GM12892 (cell line): Measurements from ENCODE around the gene ZMIZ2.
"Not testable (repeated sequence)": the region's sequence is repeated elsewhere in the genome, so short reads cannot be mapped to it uniquely, and the experiment has no call there.

ENCODE experiments used
- DNase-seq: peaks from one replicate; pipeline ENCODE4 v3.0.0; 2011; ENCODE audit not compliant: insufficient read length
- FAIRE-seq: peaks from 2 replicates; lab custom pipeline; 2011; peaks lifted over from hg19 to GRCh38; lab: Jason Lieb, UNC
- POLR2A ChIP-seq: IDR thresholded peaks from 2 replicates; pipeline ENCODE4 v1.6.1; 2011; ENCODE audit warnings: low read depth, low read length, control low read depth
- POLR2AphosphoS5 ChIP-seq: IDR thresholded peaks from 2 replicates; pipeline ENCODE4 v1.6.1; 2011; ENCODE audit warnings: low read depth, low read length, control low read depth
- TAF1 ChIP-seq: IDR thresholded peaks from 2 replicates; pipeline ENCODE4 v1.6.1; 2011; ENCODE audit warnings: low read depth, mild to moderate bottlenecking, control low read depth, low read length, borderline replicate concordance

The ZMIZ2 gene

GRCh38 chr7:44711528-44711927 is 37.1 kb upstream of the ZMIZ2 start:
- no peak for TF ChIP-seq TAF1
- FAIRE-seq (no peak), DNase-seq (no peak)

GRCh38 chr7:44712012-44712411 is 36.6 kb upstream of the ZMIZ2 start:
- no peak for DNase-seq
- TF ChIP-seq POLR2A (no peak), TAF1 (no peak), POLR2AphosphoS5 (no peak)
- no peak for FAIRE-seq

DNA sequence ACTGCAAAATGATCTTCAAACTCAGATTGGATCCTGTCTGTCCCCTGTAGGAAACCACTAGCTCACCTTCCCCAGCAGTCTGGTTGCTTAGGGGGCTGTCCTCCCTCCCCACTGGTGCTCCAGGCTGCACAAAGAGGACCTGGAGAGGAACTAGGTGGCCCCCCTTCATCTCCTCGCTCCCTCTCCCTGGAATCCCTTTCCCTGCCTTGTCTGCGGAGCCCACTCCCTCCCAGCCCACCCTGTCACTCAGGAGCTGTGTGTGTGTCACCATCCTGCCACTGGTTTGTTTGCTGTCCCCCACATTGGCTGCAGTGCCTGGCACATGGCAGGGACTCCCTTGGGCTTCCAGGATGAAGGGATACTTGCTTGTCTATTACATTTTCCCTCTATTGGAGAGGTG is 35.5 kb upstream of the ZMIZ2 start:
- no peak for DNase-seq
- TF ChIP-seq TAF1 = no peak
- TF ChIP-seq POLR2A = no peak
- no peak for TF ChIP-seq POLR2AphosphoS5
- no peak for FAIRE-seq

DNA sequence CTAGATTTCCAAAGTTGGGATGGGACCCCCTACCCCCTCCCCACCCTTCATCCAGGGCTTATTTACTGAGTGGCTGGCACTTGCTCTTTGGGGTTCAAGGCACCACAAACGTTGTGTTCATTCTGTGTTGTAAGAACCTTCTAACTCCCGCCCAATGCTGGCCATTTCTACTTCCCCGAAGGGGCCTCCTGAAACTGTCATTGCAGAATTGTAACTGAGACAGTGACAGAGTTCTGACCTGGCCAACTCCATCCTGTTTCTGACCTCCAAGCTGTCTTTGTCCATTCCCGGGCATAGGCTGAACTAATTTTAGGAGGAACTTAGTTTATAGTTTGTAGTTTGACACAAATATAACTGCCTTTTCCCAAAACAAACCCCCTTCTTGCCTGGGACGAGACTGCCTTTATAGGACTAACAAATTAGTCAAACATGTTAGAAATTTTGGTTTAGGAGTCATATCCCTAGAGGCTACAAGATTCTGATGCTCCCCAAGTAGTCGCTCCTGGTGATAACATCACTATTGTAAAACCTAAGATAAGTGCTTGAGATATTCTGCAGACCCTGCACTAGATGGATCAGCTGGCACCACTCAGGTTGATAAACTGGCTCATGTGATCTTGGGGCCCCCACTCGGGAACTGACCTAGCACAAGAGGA is 34.8 kb upstream of the ZMIZ2 start:
- TF ChIP-seq POLR2A = no peak
- no peak for TF ChIP-seq POLR2AphosphoS5
- TF ChIP-seq TAF1 = no peak
- DNase-seq = no peak
- no peak for FAIRE-seq

DNA sequence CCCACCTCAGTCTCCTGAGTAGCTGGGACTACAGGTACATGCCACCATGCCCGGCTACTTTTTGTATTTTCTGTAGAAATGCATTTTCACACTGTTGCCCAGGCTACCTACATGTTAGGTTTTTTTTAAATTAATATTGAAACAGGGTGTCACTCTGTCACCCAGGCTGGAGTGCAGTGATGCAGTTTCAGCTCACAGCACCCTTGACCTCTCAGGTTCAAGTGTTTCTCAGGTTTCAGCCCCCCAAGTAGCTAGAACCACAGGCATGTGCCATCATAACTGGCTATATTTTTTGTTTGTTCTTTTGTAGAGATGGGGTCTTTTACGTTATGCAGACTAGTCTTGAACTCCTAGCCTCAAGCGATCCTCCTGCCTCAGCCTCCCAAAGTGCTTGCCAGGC is 32.4 kb upstream of the ZMIZ2 start:
- FAIRE-seq = no peak
- TF ChIP-seq TAF1 (no peak), POLR2A (no peak), POLR2AphosphoS5 (no peak)

DNA sequence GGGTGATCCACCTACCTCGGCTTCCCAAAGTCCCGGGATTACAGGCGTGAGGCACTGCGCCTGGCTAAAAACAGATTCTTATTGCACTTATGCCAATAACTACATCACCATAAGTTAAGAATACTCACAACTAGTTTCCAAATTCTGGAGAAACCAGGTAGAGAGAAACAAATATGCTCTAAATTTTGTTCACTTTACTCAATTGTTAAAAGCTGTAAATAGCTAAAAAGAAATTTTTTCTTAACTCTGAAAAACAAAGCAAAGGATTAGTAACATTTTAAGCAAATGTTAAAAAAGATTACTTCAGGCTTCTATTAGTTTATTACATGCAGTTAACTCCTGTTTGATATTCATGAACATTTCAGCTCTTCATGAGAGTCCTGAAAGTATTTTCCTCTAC is 28.3 kb upstream of the ZMIZ2 start:
- TF ChIP-seq POLR2AphosphoS5 (no peak), TAF1 (no peak), POLR2A (no peak)
- no peak for DNase-seq
- no peak for FAIRE-seq

More for the DNA sequence above, 32.4 kb upstream of the ZMIZ2 start:
- DNase-seq = no peak

GRCh38 chr7:44724276-44724675 is 24.4 kb upstream of the ZMIZ2 start:
- DNase-seq (no peak), FAIRE-seq (no peak)
- no peak for TF ChIP-seq POLR2A
- TF ChIP-seq TAF1 = no peak
- no peak for TF ChIP-seq POLR2AphosphoS5

- not testable (repeated sequence) for DNase-seq, FAIRE-seq
These were observed 22.4 kb upstream of the ZMIZ2 start for GRCh38 chr7:44726250-44726649.

DNA sequence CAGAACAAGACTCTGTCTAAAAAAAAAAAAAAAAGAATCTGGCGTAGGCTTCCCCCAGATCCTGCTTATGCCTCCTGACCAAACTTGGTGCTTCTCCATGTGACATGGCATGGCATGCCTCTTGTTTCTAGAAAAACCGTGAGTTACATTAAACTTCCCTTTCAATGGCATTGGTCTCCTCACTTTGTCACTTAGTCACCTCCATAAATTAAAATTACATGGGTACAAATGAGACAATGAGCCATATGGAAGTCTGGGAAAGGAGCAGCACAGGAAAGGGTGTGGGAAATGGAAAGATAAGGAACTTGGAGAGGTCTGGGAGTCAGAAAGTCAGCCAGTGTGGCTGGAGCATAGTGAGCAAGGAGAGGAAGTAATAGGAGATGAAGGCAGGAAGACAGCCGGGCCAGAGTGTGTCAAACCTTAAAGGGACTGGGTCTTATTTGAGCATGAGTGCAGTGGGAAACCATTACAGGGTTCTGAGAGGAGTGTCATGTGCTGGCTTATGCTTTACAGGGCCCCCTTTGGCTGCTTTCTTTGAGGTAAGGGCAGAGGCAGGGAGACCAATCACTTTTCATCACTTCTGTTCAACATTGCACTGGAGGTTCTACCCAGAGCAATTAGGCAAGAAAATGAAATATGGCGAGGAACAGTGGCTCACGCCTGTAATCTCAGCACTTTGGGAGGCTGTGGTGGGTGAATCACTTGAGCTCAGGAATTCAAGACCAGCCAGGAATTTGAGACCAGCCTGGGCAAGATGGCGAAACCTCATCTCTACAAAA is 21.3 kb upstream of the ZMIZ2 start:
- DNase-seq (no peak), FAIRE-seq (no peak)

DNA sequence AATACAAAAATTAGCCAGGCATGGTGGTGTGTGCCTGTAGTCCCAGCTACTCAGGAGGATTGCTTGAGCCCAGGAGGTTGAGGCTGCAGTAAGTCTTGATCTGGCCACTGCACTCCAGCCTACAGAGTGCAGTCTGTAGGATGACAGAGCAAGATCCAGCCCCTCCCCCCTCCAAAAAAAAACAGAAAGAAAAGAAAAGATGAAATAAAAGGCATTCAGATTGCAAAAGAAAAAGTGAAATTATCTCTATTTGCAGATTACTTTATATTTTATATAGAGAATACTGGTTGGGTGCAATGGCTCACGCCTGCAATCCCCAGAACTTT is 20.7 kb upstream of the ZMIZ2 start:
- no peak for FAIRE-seq
- DNase-seq = no peak
- TF ChIP-seq POLR2A (no peak), POLR2AphosphoS5 (no peak), TAF1 (no peak)

More for the DNA sequence above, 21.3 kb upstream of the ZMIZ2 start:
- TF ChIP-seq POLR2AphosphoS5 (no peak), TAF1 (no peak), POLR2A (no peak)

DNA sequence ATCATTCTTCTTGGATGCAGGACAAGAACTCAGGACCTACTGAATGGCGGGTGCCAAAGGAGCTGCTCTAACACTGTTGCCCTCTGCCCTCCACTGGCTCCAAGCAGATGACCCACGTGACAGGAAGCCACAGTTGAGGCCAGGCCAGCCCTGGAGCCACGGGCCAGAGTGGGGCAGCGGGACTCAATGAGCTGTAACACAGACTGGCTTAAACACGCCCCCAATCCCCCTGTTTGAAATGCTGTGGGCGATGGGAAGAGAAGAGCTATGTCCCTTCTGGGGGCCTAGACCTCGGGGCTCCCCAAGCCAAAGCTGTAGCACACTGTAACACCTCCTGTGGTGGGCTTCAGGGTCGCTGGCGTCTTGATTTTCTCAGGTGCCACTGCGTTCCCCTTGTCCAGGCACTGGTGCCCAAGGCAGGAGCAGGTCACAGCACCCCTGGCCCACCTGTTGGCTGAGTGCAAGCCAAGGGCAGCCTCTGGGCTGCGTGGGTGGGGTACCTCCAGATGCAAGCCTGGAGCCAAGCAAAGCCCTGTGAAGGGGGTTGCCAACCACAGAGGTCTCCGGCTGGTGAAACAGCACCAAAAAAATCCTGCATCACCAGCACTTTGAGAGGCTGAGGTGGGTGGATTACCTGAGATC is 18.6 kb upstream of the ZMIZ2 start:
- no peak for TF ChIP-seq POLR2A
- FAIRE-seq (no peak), DNase-seq (no peak)

DNA sequence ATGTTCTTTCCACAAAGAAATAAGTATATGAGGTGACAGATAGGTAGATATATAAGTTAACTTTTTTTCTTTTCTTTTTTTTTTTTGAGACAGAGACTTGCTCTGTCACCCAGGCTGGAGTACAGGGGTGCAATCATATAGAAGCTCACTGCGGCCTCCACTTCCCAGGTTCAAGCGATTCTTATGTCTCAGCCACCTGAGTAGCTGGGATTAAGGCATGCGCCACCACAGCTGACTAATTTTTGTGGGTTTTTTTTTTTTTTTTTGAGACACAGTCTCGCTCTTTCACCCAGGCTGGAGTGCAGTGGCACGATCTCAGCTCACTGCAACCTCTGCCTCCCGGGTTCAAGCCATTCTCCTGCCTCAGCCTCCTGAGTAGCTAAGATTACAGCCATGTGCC is 15.7 kb upstream of the ZMIZ2 start:
- DNase-seq, FAIRE-seq: not testable (repeated sequence)

DNA sequence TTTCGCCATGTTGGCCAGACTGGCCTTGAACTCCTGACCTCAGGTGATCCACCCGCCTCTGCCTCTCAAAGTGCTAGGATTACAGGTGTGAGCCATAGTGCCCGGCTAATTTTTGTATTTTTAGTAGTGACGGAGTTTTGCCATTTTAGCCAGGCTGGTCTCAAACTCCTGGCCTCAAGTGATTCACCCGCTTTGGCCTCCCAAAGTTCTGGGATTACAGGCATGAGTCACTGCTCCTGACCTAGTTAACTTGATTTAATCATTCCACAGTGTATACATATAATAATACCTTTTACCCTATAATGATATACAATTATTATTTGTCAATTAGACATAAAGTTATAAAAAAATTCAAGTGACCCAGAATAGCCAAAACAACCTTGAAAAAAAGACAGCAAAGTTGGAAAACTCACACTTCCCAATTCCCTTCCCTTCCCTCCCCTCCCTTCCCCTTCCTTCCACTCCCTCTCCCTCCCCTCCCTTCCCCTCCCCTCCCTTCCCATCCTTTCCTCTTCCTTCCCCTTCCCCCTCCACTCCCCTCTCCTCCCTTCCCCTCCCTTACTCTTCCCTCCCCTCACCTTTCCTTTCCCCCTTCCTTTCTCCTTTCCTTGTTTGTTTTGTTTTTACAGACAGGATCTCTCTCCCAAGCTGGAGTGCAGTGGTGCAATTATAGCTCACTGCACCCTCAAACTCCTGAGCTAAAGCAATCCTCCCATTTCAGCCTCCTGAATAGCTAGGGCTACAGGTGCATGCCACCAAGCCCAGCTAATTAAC is 14.8 kb upstream of the ZMIZ2 start:
- DNase-seq = no peak
- FAIRE-seq = no peak
- TF ChIP-seq TAF1 (no peak), POLR2AphosphoS5 (no peak), POLR2A (no peak)
